ENCODE results near the gene SLC4A1AP. TPM values are rescaled to one million over a fixed set of nuclear protein-coding genes. Genes with fewer than 3 reads are reported as not detected.
"Not testable (repeated sequence)": the region's sequence is repeated elsewhere in the genome, so short reads cannot be mapped to it uniquely, and the experiment has no call there.

Gene SLC4A1AP
- total RNA-seq, 4 donors from 2014 or later: 16.7 to 22.8 (median 20.1) TPM

DNA sequence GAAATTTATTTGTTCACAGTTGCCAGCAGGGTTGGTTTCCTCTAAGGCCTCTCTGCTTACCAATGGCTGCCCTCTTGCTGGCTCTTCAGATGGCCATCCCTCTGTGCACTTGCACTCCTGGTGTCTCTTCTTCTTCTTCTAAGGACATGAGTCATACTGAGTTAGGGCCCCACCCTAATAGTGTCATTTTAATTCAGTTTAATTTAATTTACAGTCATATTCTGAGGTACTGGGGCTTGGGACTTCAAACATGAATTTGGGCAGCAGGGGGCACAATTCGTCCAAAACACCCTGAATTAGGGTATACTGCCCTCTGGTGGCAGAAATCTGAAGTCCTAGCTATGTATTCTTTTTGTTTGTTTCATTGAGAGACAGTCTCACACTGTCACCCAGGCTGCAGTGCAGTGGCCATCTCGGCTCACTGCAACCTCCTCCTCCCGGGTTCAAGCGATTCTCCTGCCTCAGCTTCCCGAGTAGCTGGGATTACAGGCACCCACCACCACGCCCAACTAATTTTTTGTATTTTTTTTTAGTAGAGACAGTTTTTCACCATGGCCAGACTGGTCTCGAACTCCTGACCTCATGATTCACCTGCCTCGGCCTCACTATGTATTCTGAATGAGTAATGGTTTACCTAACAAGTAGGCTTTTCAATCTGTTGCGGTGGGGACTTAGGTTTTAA, 19.8 kb downstream of the SLC4A1AP start:
- H3K4me3 ChIP-seq: no peak overlapping the region
- no peaks in the 10 kb centered on the region for H3K27me3 ChIP-seq
- intact Hi-C loops (cut with DNase I): loop anchor here (5.0 kb wide), 1 partner anchor 769 kb away; no protein-coding TSS in a partner anchor
- H3K4me1 ChIP-seq: peaks cover 0 to 13% (median 7%) of the 10 kb centered on the region in 4 donors
- WGBS: 49% methylated on average over 9 of the region's 9 CpGs
- peak overlapping the region in 1 of 4 donors; percentile 38 for H3K27ac ChIP-seq (replicated peaks in 1 of 4)
- TF ChIP-seq EP300 (IDR thresholded peaks at IDR 0.05): no peak
- TF ChIP-seq POLR2AphosphoS5 (IDR thresholded peaks at IDR 0.05): no peak
- no peak for TF ChIP-seq POLR2A (IDR thresholded peaks at IDR 0.05; ENCODE audit: low read depth)
- TF ChIP-seq, protein P1, sequence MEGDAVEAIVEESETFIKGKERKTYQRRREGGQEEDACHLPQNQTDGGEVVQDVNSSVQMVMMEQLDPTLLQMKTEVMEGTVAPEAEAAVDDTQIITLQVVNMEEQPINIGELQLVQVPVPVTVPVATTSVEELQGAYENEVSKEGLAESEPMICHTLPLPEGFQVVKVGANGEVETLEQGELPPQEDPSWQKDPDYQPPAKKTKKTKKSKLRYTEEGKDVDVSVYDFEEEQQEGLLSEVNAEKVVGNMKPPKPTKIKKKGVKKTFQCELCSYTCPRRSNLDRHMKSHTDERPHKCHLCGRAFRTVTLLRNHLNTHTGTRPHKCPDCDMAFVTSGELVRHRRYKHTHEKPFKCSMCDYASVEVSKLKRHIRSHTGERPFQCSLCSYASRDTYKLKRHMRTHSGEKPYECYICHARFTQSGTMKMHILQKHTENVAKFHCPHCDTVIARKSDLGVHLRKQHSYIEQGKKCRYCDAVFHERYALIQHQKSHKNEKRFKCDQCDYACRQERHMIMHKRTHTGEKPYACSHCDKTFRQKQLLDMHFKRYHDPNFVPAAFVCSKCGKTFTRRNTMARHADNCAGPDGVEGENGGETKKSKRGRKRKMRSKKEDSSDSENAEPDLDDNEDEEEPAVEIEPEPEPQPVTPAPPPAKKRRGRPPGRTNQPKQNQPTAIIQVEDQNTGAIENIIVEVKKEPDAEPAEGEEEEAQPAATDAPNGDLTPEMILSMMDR (IDR thresholded peaks at IDR 0.05): peak; percentile 91 to 96 (median 92)
- H3K9me3 ChIP-seq: no peaks in the 10 kb centered on the region
- peaks cover 37 to 95% (median 70%) of the 10 kb centered on the region in 4 donors for H3K36me3 ChIP-seq
- DNase-seq (ENCODE audit: extremely low spot score): no peak

DNA sequence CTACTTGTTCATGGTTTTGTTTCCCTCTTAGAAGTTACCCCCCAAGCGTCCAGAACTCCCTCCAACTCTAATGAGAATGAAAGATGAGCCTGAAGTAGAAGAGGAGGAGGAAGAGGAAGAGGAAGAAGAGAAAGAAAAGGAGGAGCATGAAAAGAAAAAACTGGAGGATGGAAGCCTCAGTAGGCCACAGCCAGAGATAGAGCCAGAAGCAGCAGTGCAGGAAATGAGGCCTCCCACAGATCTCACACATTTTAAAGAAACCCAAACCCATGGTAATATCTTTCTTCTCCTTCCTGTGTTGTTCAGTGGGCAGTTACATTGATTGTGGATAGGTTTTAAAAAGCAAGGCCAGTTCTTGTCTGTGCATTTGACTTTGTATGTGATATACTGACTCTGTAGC, 21.3 kb downstream of the SLC4A1AP start:
- H3K27ac ChIP-seq (replicated peaks in 1 of 4); intact Hi-C loops (cut with DNase I); H3K4me3 ChIP-seq; H3K9me3 ChIP-seq; DNase-seq (ENCODE audit: extremely low spot score); H3K27me3 ChIP-seq: not testable (repeated sequence)
- Histone ChIP-seq H3K4me1 (peaks cover 0 to 13% (median 7%) of the 10 kb centered on the region in 4 donors), H3K36me3 (peaks cover 32 to 95% (median 63%) of the 10 kb centered on the region in 4 donors)
- WGBS: 96% methylated on average over 1 of the region's 1 CpG

DNA sequence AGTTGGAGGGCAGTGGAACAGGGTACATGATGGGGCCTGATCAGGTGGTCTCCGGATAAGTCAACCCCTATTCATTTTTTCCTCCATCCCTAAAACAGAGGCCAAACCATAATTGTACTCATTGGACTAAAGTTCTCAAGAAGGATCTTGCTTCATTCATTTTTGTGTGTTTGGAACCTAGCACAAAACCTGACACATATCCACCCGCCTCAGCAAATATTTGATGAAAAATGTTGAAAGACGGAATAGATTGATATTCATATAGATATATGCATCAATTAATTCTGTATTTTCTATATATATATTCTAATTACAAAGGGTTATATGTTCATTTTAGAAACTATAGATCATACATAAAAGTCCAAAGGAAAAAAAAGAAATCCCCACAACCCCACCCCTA, 21.9 kb downstream of the SLC4A1AP start:
- Histone ChIP-seq H3K27me3 (no peaks in the 10 kb centered on the region), H3K36me3 (peaks cover 32 to 95% (median 68%) of the 10 kb centered on the region in 4 donors), H3K27ac (replicated peaks in 1 of 4) (no peak overlapping the region), H3K9me3 (no peaks in the 10 kb centered on the region), H3K4me1 (peaks cover 0 to 13% (median 7%) of the 10 kb centered on the region in 4 donors), H3K4me3 (no peak overlapping the region)
- intact Hi-C loops (cut with DNase I): no loop called here
- no peak for TF ChIP-seq POLR2A (IDR thresholded peaks at IDR 0.05; ENCODE audit: low read depth)
- TF ChIP-seq, protein P1 (IDR thresholded peaks at IDR 0.05): no peak
- no peak for TF ChIP-seq POLR2AphosphoS5 (IDR thresholded peaks at IDR 0.05)
- TF ChIP-seq EP300 (IDR thresholded peaks at IDR 0.05): no peak
- 94% methylated on average over 3 of the region's 3 CpGs for WGBS
- DNase-seq (ENCODE audit: extremely low spot score): no peak

DNA sequence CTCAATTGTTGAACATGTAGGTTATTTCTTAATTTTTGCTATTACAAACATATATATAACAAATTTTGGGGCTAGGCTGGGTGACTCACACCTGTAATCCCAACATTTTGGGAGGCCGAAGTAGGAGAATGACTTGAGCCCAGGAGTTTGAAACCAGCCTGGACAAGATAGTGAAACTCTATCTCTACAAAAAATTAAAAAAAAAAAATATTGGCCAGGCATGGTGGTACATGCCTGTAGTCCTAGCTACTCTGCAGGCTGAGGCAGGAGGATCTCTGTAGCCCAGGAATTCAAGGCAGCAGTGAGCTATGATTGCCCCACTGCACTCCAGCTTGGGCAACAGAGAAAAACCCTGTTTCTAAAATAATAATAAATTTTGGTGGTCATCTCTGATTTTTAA, 23.5 kb downstream of the SLC4A1AP start:
- TF ChIP-seq POLR2A (IDR thresholded peaks at IDR 0.05; ENCODE audit: low read depth): no peak
- no peak for TF ChIP-seq EP300 (IDR thresholded peaks at IDR 0.05)
- TF ChIP-seq POLR2AphosphoS5 (IDR thresholded peaks at IDR 0.05): no peak
- TF ChIP-seq, protein P1 (IDR thresholded peaks at IDR 0.05): no peak
- Histone ChIP-seq H3K36me3 (peaks cover 32 to 94% (median 61%) of the 10 kb centered on the region in 4 donors), H3K27ac (replicated peaks in 1 of 4) (no peak overlapping the region), H3K4me1 (peaks cover 0 to 8% (median 7%) of the 10 kb centered on the region in 4 donors), H3K27me3 (no peaks in the 10 kb centered on the region), H3K4me3 (no peak overlapping the region), H3K9me3 (no peaks in the 10 kb centered on the region)
- 87% methylated on average over 1 of the region's 1 CpG for WGBS
- DNase-seq (ENCODE audit: extremely low spot score): no peak
- intact Hi-C loops (cut with DNase I): no loop called here

DNA sequence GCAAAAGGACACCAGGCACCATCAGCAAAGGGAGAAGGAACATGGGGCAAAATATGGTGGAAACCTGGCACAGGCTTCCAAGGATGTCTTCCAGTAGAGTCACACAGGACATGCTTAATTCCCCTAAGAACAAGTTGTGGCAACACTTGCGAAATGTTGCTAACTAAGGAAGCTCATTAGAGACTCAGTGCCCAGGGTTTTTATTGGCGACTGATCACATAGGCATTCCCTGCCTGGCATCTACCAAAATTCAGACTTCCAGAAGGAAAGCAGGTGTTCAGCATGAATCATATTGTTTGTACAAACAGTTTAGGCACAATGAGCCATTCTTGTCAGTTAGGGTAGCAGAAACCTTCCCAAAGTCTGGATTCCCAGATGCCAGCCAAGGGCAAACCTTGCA, 25.7 kb downstream of the SLC4A1AP start:
- WGBS: 81% methylated on average over 2 of the region's 2 CpGs
- Histone ChIP-seq H3K27ac (replicated peaks in 1 of 4) (no peak overlapping the region), H3K4me3 (no peak overlapping the region), H3K4me1 (no peaks in the 10 kb centered on the region), H3K9me3 (no peaks in the 10 kb centered on the region), H3K36me3 (peaks cover 35 to 97% (median 65%) of the 10 kb centered on the region in 4 donors), H3K27me3 (no peaks in the 10 kb centered on the region)
- intact Hi-C loops (cut with DNase I): no loop called here
- TF ChIP-seq EP300 (IDR thresholded peaks at IDR 0.05) (no peak), POLR2AphosphoS5 (IDR thresholded peaks at IDR 0.05) (no peak), POLR2A (IDR thresholded peaks at IDR 0.05; ENCODE audit: low read depth) (no peak)
- TF ChIP-seq, protein P1 (IDR thresholded peaks at IDR 0.05): no peak
- DNase-seq (ENCODE audit: extremely low spot score): no peak

Data from esophagus muscularis mucosa (tissue), 4 donors.